Right atrium auricular region (tissue), 2 donors: Measurements from ENCODE around the gene KRT6B. TPM values are rescaled to one million over a fixed set of nuclear protein-coding genes. Genes with fewer than 3 reads are reported as not detected.
A peak's percentile ranks its signal among the peaks of the same experiment; 100 is the strongest.

Source experiments
- DNase-seq: peaks from one replicate; pipeline ENCODE4 v3.0.0-alpha.2; 2019; ENCODE audit warnings: low spot score
- H3K27ac ChIP-seq, 2 donors: fragments of 200-600 bp; sonication (generic); 1 replicate in 1 of 2; 2 replicates in 1 of 2; pipeline ENCODE4 v1.5.1; 2016 to 2019
- H3K27me3 ChIP-seq, 2 donors: fragments of 200-600 bp; sonication (generic); one replicate each; pipeline versions ENCODE4 v1.5.1 to v1.6.0; 2017 to 2019
- H3K36me3 ChIP-seq: fragments of 200-600 bp; sonication (generic); one replicate; pipeline ENCODE4 v1.5.1; 2016
- H3K4me1 ChIP-seq, 2 donors: fragments of 200-600 bp; sonication (generic); one replicate each; pipeline versions ENCODE4 v1.5.1 to v1.6.0; 2017 to 2019
- H3K4me3 ChIP-seq, 2 donors: fragments of 200-600 bp; sonication (generic); 1 replicate in 1 of 2; 2 replicates in 1 of 2; pipeline ENCODE4 v1.5.1; 2017 to 2019; ENCODE audit warnings: mild to moderate bottlenecking in 1 of 2, moderate library complexity in 1 of 2
- H3K9me3 ChIP-seq, 2 donors: fragments of 200-600 bp; sonication (generic); one replicate each; pipeline ENCODE4 v1.5.1; 2019
- CTCF ChIP-seq, 2 donors: fragments of 200-600 bp; sonication (generic); IDR thresholded peaks; one replicate each; pipeline ENCODE4 v1.5.1; 2019; ENCODE audit warnings: antibody characterized with exemption in 2 of 2
- total RNA-seq, 2 donors: library from RNA; depleted of rRNA; stranded (reverse); fragments of >200 nt; gene quantifications; one replicate each; pipeline ENCODE4 v1.1.0, GENCODE V29; 2016

Gene KRT6B
- total RNA-seq, 2 donors from 2014 or later = not detected

GRCh38 chr12:52416795-52417194, 35.2 kb downstream of the KRT6B start:
- Histone ChIP-seq H3K4me1 (peaks cover 0 to 8% of the 10 kb centered on the region in 2 donors), H3K27ac (peak overlapping the region; percentile 58 to 80), H3K4me3 (no peak overlapping the region), H3K36me3 (no peaks in the 10 kb centered on the region), H3K27me3 (no peaks in the 10 kb centered on the region), H3K9me3 (no peaks in the 10 kb centered on the region)
- no peak for TF ChIP-seq CTCF (IDR thresholded peaks at IDR 0.05)
- DNase-seq = peak; percentile 67

- DNase-seq = peak; percentile 86
- Histone ChIP-seq H3K36me3 (no peaks in the 10 kb centered on the region), H3K9me3 (no peaks in the 10 kb centered on the region), H3K27me3 (no peaks in the 10 kb centered on the region), H3K27ac (peak overlapping the region in 1 of 2 donors; percentile 80), H3K4me3 (no peak overlapping the region), H3K4me1 (peaks cover 0 to 8% of the 10 kb centered on the region in 2 donors)
- no peak for TF ChIP-seq CTCF (IDR thresholded peaks at IDR 0.05)
Observed at GRCh38 chr12:52415870-52416750, 35.8 kb downstream of the KRT6B start.

- H3K36me3 ChIP-seq = no peaks in the 10 kb centered on the region
- H3K27ac ChIP-seq = no peak overlapping the region
- no peak for TF ChIP-seq CTCF (IDR thresholded peaks at IDR 0.05)
Observed at GRCh38 chr12:52414936-52415335, 37.0 kb downstream of the KRT6B start.

GRCh38 chr12:52413782-52414345, 38.1 kb downstream of the KRT6B start:
- no peaks in the 10 kb centered on the region for H3K36me3 ChIP-seq
- no peak for DNase-seq
- H3K27me3 ChIP-seq = no peaks in the 10 kb centered on the region
- no peak overlapping the region for H3K27ac ChIP-seq
- H3K9me3 ChIP-seq = no peaks in the 10 kb centered on the region
- peaks cover 0 to 8% of the 10 kb centered on the region in 2 donors for H3K4me1 ChIP-seq
- H3K4me3 ChIP-seq = no peak overlapping the region
- TF ChIP-seq CTCF (IDR thresholded peaks at IDR 0.05) = no peak

More at GRCh38 chr12:52414936-52415335, 37.0 kb downstream of the KRT6B start:
- DNase-seq = no peak
- Histone ChIP-seq H3K4me3 (no peak overlapping the region), H3K9me3 (no peaks in the 10 kb centered on the region), H3K27me3 (no peaks in the 10 kb centered on the region), H3K4me1 (peaks cover 0 to 8% of the 10 kb centered on the region in 2 donors)

GRCh38 chr12:52413202-52413601, 38.7 kb downstream of the KRT6B start:
- H3K27me3 ChIP-seq = no peaks in the 10 kb centered on the region
- peaks cover 0 to 8% of the 10 kb centered on the region in 2 donors for H3K4me1 ChIP-seq
- no peak for TF ChIP-seq CTCF (IDR thresholded peaks at IDR 0.05)
- no peak overlapping the region for H3K4me3 ChIP-seq
- no peaks in the 10 kb centered on the region for H3K9me3 ChIP-seq
- no peak overlapping the region for H3K27ac ChIP-seq
- no peak for DNase-seq
- no peaks in the 10 kb centered on the region for H3K36me3 ChIP-seq
